Coronary artery (tissue), 2 donors: Measurements from ENCODE around the gene DNMT3A.

Experiments
- DNase-seq: peaks from one replicate; pipeline ENCODE4 v3.0.0-alpha.2; 2017; ENCODE audit warnings: low spot score
- H3K27ac ChIP-seq, 2 donors: fragments of 200-600 bp; sonication (generic); one replicate each; pipeline ENCODE4 v1.5.1; 2016 to 2019
- H3K4me3 ChIP-seq: fragments of 200-600 bp; sonication (generic); 2 replicates; pipeline ENCODE4 v1.5.1; 2016; ENCODE audit warnings: mild to moderate bottlenecking, moderate library complexity
- TF ChIP-seq, protein P1 (sequence below): fragments of 200-600 bp; sonication (generic); IDR thresholded peaks from one replicate; pipeline ENCODE4 v1.5.1; 2019; ENCODE audit warnings: antibody characterized with exemption

DNMT3A gene

DNA sequence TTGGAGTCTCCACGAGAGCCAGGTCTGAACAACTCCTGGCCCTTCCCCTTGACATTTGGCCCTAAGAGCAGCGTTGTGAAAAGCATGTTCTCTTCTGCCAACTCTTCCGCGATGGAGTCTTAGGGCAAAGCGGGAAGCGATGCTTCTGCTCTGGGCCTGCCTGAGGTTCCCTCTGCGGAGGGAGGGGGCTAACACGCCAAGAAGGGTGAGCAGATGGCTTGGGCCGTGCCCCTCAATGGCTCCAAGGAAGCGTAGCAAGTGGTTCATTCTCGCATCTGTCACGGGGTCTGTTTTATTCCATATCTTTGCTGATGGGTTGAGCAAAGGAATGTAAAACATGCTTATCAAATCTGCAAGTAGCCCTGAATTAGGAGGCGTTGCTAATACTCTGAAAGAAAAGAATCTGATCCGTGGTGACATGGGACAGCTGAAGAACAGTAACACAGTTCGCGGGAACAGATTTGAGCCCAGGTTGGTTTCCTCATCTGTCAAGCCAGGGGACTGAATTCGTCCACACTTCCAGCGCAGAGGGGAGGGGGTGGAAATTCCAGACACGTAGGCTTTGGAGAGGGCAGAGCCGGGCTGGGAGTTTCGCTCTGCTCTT lies 38.0 kb downstream of the DNMT3A start:
- TF ChIP-seq, protein P1, sequence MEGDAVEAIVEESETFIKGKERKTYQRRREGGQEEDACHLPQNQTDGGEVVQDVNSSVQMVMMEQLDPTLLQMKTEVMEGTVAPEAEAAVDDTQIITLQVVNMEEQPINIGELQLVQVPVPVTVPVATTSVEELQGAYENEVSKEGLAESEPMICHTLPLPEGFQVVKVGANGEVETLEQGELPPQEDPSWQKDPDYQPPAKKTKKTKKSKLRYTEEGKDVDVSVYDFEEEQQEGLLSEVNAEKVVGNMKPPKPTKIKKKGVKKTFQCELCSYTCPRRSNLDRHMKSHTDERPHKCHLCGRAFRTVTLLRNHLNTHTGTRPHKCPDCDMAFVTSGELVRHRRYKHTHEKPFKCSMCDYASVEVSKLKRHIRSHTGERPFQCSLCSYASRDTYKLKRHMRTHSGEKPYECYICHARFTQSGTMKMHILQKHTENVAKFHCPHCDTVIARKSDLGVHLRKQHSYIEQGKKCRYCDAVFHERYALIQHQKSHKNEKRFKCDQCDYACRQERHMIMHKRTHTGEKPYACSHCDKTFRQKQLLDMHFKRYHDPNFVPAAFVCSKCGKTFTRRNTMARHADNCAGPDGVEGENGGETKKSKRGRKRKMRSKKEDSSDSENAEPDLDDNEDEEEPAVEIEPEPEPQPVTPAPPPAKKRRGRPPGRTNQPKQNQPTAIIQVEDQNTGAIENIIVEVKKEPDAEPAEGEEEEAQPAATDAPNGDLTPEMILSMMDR, result no peak
- H3K27ac ChIP-seq, result no peak overlapping the region
- H3K4me3 ChIP-seq, result no peak overlapping the region
- no peak for DNase-seq

- Histone ChIP-seq H3K27ac (no peak overlapping the region), H3K4me3 (no peak overlapping the region)
- DNase-seq, result no peak
- TF ChIP-seq, protein P1, result no peak
These were observed 38.9 kb downstream of the DNMT3A start for GRCh38 chr2:25302758-25303375.

DNA sequence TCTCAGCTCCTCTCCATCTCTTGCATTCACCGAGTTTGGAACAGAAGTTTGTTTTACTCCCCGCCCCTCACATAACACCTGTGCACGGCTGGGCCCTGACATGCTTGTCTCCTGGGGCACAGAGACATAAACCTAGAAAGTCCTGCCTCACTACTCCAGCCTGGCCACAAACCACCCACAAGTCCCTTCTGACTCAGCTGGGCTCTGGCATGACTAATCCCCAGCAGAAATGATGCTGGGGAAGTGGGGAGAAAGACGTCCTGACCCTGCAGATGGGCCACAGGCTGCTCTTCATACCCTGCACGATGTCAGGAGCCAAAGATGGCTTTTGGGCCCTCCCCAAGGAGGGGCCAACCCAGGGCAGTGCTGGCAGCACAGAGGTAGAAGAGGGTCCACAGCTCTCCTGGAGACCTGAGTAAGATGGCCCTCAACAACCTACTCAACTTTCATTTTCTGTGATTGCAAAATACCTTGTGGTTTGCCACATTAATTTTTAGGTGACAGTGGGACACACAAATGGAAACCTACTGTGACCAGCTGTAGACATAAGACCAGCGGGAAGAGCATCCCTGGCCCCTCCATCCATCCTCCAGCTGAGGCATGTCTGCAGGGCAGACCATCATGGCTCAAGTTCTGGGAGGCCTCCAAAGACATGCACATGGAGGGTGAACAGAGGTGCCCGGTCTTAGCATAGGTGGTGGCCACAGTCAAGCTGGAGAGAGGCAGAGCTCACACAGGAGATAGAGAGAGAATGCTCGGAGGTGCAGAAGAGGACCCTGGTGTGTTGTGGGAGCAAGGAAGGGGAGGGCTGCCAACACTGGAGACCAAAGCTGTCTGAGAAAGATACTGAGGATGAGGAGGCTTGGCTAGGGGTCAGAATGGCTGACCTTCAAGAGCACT lies 40.0 kb downstream of the DNMT3A start:
- TF ChIP-seq, protein P1, result no peak
- Histone ChIP-seq H3K27ac (no peak overlapping the region), H3K4me3 (no peak overlapping the region)
- no peak for DNase-seq

GRCh38 chr2:25300001-25300400 lies 41.7 kb downstream of the DNMT3A start:
- Histone ChIP-seq H3K4me3 (no peak overlapping the region), H3K27ac (no peak overlapping the region)
- TF ChIP-seq, protein P1, result no peak
- DNase-seq, result no peak

DNA sequence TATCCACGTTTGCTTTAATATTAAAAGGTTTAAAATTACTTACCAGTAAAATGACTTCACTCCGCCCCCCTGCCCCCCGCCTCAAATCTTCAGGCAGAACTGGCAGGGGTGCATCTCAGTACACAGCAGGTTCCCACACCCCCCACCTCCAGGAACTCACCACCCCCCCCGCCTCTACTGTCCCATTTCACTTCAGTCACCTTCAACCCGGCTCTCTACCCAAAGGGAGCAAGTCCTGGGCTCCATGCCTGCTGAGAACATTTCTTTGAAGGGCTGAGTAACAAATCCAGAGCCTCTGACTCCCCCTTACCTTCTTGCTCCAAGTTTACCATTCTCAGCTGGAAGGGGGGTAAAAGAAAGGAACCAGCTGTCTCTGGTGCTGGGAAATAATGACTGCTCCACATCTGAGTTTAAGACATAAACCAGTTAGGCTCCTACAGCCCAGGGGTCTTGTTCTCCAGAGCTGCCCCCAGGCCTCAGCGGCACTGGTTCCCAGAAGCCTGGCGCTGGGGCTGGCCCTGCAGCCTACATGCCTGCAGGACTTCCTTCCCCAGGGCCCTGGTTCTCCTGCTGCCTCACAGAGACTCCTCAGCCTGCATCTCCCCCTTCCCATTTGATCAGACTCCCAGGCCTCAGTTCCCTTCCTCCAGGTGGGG lies 42.8 kb downstream of the DNMT3A start:
- Histone ChIP-seq H3K4me3 (no peak overlapping the region), H3K27ac (no peak overlapping the region)
- DNase-seq, result no peak
- TF ChIP-seq, protein P1, result no peak

DNA sequence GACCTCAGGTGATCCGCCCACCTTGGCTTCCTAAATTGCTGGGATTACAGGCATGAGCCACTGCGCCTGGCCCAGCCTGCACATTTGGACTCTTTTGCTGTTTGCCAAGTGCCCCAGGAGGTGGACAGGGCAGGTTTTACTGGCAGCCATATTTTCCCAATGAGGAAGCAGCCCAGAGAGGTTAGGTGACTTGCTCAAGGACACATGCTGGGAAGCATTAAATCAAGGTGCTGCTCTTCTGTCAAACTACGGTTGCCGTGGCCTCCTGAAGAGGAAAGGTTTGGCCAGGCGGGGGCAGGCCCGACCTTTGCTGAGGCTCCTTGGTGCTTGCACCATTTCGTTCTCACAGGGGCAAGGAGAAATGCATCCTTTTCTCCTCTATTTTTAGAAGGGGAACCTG lies 44.0 kb downstream of the DNMT3A start:
- Histone ChIP-seq H3K27ac (no peak overlapping the region), H3K4me3 (no peak overlapping the region)
- TF ChIP-seq, protein P1, result no peak
- no peak for DNase-seq
